Testis (tissue), 3 donors: ENCODE results near the gene LAMB4. TPM values are rescaled to one million over a fixed set of nuclear protein-coding genes. Genes with fewer than 3 reads are reported as not detected.

Experiments
- DNase-seq: peaks from one replicate; pipeline ENCODE4 v3.0.0-alpha.2; 2019
- H3K27ac ChIP-seq, 2 donors: fragments of 200-600 bp; sonication (generic); one replicate each; pipeline ENCODE4 v1.5.1; 2019
- H3K27me3 ChIP-seq: fragments of 200-600 bp; sonication (generic); one replicate; pipeline ENCODE4 v1.5.1; 2019
- H3K36me3 ChIP-seq: fragments of 200-600 bp; sonication (generic); one replicate; pipeline ENCODE4 v1.5.1; 2017; ENCODE audit warnings: low read depth; ENCODE audit errors: missing control alignments
- H3K4me1 ChIP-seq: fragments of 200-600 bp; sonication (generic); one replicate; pipeline ENCODE4 v1.5.1; 2019
- H3K4me3 ChIP-seq, 2 donors: fragments of 200-600 bp; sonication (generic); one replicate each; pipeline ENCODE4 v1.5.1; 2017 to 2019
- H3K9me3 ChIP-seq: fragments of 200-600 bp; sonication (generic); one replicate; pipeline ENCODE4 v1.5.1; 2017
- CTCF ChIP-seq, 3 experiments: fragments of 450-650 bp in 2 of 3; fragments of 200-600 bp in 1 of 3; sonication (generic) in 1 of 3; IDR thresholded peaks; one replicate each; pipeline ENCODE4 v1.5.1; 2016 to 2019; ENCODE audit warnings: antibody characterized with exemption in 3 of 3, mild to moderate bottlenecking in 2 of 3, moderate library complexity in 1 of 3
- POLR2A ChIP-seq: fragments of 450-650 bp; IDR thresholded peaks from one replicate; pipeline ENCODE4 v1.6.1; 2017; ENCODE audit warnings: antibody characterized with exemption, mild to moderate bottlenecking, moderate library complexity
- WGBS, 2 donors: methylation state at CpG; one replicate each; pipeline ENCODE4 v1.1.5; 2018; 5-methylcytosine and 5-hydroxymethylcytosine counted together
- intact Hi-C: fragments of 100-400 bp; cut with DNase I; formaldehyde crosslinking; loops from one replicate; pipeline ENCODE4 v1.15.1; 2023; ENCODE audit warnings: low total_unique reads
- polyA plus RNA-seq: library from polyadenylated mRNA; stranded (reverse); fragments of 350-450 nt; fragmentation: Illumina TruSeq; extraction: RNeasy Lipid Tissue Mini Kit (QIAGEN cat#74804); gene quantifications from one replicate; pipeline ENCODE4 v1.2.3, GENCODE V29; 2014; ENCODE audit warnings: low read depth, low replicate concordance; ENCODE audit not compliant: insufficient read depth
- total RNA-seq, 2 donors: library from RNA; depleted of rRNA; stranded (reverse); fragments of >200 nt; gene quantifications; one replicate each; pipeline ENCODE4 v1.2.3, GENCODE V29; 2016

LAMB4 gene
- total and polyA plus RNA-seq, 3 donors from 2014 or later: 2.8 to 3.1 (median 3.0) TPM

GRCh38 chr7:108018668-108019067 lies 111.5 kb downstream of the LAMB4 start:
- Histone ChIP-seq H3K36me3 (no peaks in the 10 kb centered on the region), H3K27ac (no peak overlapping the region), H3K4me3 (no peak overlapping the region), H3K9me3 (no peaks in the 10 kb centered on the region), H3K27me3 (no peaks in the 10 kb centered on the region), H3K4me1 (no peaks in the 10 kb centered on the region)
- TF ChIP-seq POLR2A: no peak
- no peak for TF ChIP-seq CTCF (IDR thresholded peaks at IDR 0.05)
- intact Hi-C loops: no loop called here
- 92 to 99% methylated on average over 4 of the region's 4 CpGs for WGBS, 2 donors
- no peak for DNase-seq

- no peak for DNase-seq
- no peaks in the 10 kb centered on the region for H3K9me3 ChIP-seq
- H3K27ac ChIP-seq: no peak overlapping the region
- 73 to 89% methylated on average over 4 of the region's 4 CpGs for WGBS, 2 donors
- TF ChIP-seq POLR2A (no peak), CTCF (IDR thresholded peaks at IDR 0.05) (no peak)
- H3K4me3 ChIP-seq: no peak overlapping the region
- H3K4me1 ChIP-seq: no peaks in the 10 kb centered on the region
- H3K36me3 ChIP-seq: no peaks in the 10 kb centered on the region
- intact Hi-C loops: no loop called here
- H3K27me3 ChIP-seq: no peaks in the 10 kb centered on the region
Measured at GRCh38 chr7:108017776-108018151, 112.4 kb downstream of the LAMB4 start.

GRCh38 chr7:108016841-108017775 lies 113.1 kb downstream of the LAMB4 start:
- WGBS, 2 donors: 49 to 59% methylated on average over 2 of the region's 2 CpGs
- Histone ChIP-seq H3K27me3 (no peaks in the 10 kb centered on the region), H3K4me1 (no peaks in the 10 kb centered on the region), H3K27ac (no peak overlapping the region), H3K9me3 (no peaks in the 10 kb centered on the region), H3K36me3 (no peaks in the 10 kb centered on the region), H3K4me3 (no peak overlapping the region)
- TF ChIP-seq CTCF (IDR thresholded peaks at IDR 0.05) (peak in 1 of 3 experiments; percentile 22), POLR2A (no peak)
- intact Hi-C loops: no loop called here
- DNase-seq: no peak

DNA sequence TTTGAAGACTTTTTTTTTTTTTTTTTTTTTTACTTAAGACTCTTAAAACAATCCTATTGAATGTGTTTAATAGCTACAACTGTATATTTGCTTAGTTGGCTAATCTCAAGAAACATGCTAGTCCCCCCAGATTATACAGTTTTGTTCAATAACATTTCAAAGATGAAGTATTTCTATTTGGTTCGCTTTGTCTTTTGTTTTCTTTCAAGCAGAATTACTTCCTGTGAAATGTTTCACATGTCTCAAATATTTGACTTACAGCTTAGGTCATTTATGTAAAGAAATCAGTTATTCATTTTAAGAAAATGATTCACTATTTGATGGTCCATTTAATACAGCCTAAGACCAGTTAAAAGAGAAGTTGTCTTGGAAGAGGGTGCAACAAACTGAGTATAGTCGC lies 114.4 kb downstream of the LAMB4 start:
- no peak for DNase-seq
- no peaks in the 10 kb centered on the region for H3K36me3 ChIP-seq
- intact Hi-C loops: no loop called here
- H3K27me3 ChIP-seq: no peaks in the 10 kb centered on the region
- no peak overlapping the region for H3K27ac ChIP-seq
- H3K9me3 ChIP-seq: no peaks in the 10 kb centered on the region
- H3K4me1 ChIP-seq: no peaks in the 10 kb centered on the region
- TF ChIP-seq CTCF (IDR thresholded peaks at IDR 0.05) (no peak), POLR2A (no peak)
- WGBS, 2 donors: 87 to 89% methylated on average over 2 of the region's 2 CpGs
- no peak overlapping the region for H3K4me3 ChIP-seq
